ENCODE measurements around the gene CCDC92. TPM values are rescaled to one million over a fixed set of nuclear protein-coding genes. Genes with fewer than 3 reads are reported as not detected.

The CCDC92 gene
- total and polyA plus RNA-seq, 2 experiments from 2014 or later = 16.9 to 60.2 TPM

- no peaks in the 10 kb centered on the region for H3K9me3 ChIP-seq (ENCODE audit: low read depth)
- no peak overlapping the region for H3K4me2 ChIP-seq
- no peaks in the 10 kb centered on the region for H3K9me2 ChIP-seq (replicated peaks; ENCODE audit: insufficient read depth)
- H3K27me3 ChIP-seq = no peaks in the 10 kb centered on the region
- DNase-seq (ENCODE audit: low spot score) = no peak
- TF ChIP-seq EZH2 (IDR thresholded peaks at IDR 0.05; ENCODE audit: borderline replicate concordance) (no peak), EZH2phosphoT487 (IDR thresholded peaks at IDR 0.05; ENCODE audit: low read depth, severe bottlenecking, unreplicated experiment) (no peak)
- TF ChIP-seq, protein P1, sequence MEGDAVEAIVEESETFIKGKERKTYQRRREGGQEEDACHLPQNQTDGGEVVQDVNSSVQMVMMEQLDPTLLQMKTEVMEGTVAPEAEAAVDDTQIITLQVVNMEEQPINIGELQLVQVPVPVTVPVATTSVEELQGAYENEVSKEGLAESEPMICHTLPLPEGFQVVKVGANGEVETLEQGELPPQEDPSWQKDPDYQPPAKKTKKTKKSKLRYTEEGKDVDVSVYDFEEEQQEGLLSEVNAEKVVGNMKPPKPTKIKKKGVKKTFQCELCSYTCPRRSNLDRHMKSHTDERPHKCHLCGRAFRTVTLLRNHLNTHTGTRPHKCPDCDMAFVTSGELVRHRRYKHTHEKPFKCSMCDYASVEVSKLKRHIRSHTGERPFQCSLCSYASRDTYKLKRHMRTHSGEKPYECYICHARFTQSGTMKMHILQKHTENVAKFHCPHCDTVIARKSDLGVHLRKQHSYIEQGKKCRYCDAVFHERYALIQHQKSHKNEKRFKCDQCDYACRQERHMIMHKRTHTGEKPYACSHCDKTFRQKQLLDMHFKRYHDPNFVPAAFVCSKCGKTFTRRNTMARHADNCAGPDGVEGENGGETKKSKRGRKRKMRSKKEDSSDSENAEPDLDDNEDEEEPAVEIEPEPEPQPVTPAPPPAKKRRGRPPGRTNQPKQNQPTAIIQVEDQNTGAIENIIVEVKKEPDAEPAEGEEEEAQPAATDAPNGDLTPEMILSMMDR (IDR thresholded peaks at IDR 0.05; ENCODE audit: poor library complexity) = no peak
- WGBS (ENCODE audit: low lambda C conversion rate, missing lambda C conversion rate) = 82% methylated on average over 13 of the region's 13 CpGs
- H3K79me2 ChIP-seq = no peaks in the 10 kb centered on the region
- peak overlapping the region; percentile 73 for H3K27ac ChIP-seq
- peaks cover 7% of the 10 kb centered on the region for H3K36me3 ChIP-seq (replicated peaks; ENCODE audit: insufficient read depth, low read depth)
- H3K4me3 ChIP-seq = no peak overlapping the region
- no peaks in the 10 kb centered on the region for H4K20me1 ChIP-seq (ENCODE audit: insufficient read depth, poor library complexity, severe bottlenecking)
- H2AFZ ChIP-seq = no peak overlapping the region
- H3K4me1 ChIP-seq (ENCODE audit: insufficient read depth) = peaks cover 18% of the 10 kb centered on the region
Measured at GRCh38 chr12:124015494-124016461, 43.1 kb upstream of the CCDC92 start.

GRCh38 chr12:124013073-124013472, 40.4 kb upstream of the CCDC92 start:
- no peak overlapping the region for H3K4me3 ChIP-seq
- H2AFZ ChIP-seq = no peak overlapping the region
- H3K4me2 ChIP-seq = no peak overlapping the region
- peaks cover 5% of the 10 kb centered on the region for H4K20me1 ChIP-seq (ENCODE audit: insufficient read depth, poor library complexity, severe bottlenecking)
- H3K27ac ChIP-seq = no peak overlapping the region
- 97% methylated on average over 7 of the region's 7 CpGs for WGBS (ENCODE audit: low lambda C conversion rate, missing lambda C conversion rate)
- peaks cover 7% of the 10 kb centered on the region for H3K36me3 ChIP-seq (replicated peaks; ENCODE audit: insufficient read depth, low read depth)
- DNase-seq (ENCODE audit: low spot score) = no peak
- H3K4me1 ChIP-seq (ENCODE audit: insufficient read depth) = peaks cover 21% of the 10 kb centered on the region
- TF ChIP-seq, protein P1 (IDR thresholded peaks at IDR 0.05; ENCODE audit: poor library complexity) = no peak
- TF ChIP-seq EZH2 (IDR thresholded peaks at IDR 0.05; ENCODE audit: borderline replicate concordance) (no peak), EZH2phosphoT487 (IDR thresholded peaks at IDR 0.05; ENCODE audit: low read depth, severe bottlenecking, unreplicated experiment) (no peak)
- H3K27me3 ChIP-seq = no peaks in the 10 kb centered on the region
- H3K9me2 ChIP-seq (replicated peaks; ENCODE audit: insufficient read depth) = no peaks in the 10 kb centered on the region
- no peaks in the 10 kb centered on the region for H3K9me3 ChIP-seq (ENCODE audit: low read depth)
- peaks cover 18% of the 10 kb centered on the region for H3K79me2 ChIP-seq

DNA sequence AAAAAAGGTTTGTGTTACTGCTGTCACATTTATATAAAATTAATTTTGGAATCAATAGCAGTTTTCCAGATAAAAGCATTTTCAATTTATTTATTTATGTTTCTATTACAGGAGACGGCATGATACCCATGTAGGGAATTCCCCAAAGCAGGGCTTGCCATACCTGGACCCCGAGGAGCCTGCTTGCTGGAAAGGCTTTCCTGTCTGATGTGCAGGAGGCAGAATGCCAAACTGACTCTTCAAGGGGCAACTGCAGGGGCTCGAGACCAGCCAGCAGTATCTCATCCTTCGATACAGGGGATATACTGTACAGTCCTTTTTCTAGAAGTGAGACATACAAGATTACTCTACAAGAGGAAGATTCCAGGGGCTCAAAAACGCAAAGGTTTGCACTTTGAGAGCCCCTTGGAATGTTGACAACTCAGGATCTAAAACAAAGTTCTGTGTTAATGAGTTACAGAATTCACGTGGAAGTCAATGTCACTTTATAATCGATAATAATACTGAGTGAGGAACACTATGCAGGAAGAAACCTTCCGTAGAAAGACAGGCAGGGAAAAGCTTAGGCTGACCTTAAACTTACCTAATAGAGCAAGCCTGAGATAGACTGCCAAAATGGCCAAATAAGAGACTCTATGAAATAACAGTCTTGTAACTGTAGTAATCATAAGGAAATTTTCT, 38.9 kb upstream of the CCDC92 start:
- no peaks in the 10 kb centered on the region for H3K9me3 ChIP-seq (ENCODE audit: low read depth)
- H3K4me2 ChIP-seq = no peak overlapping the region
- peaks cover 32% of the 10 kb centered on the region for H3K79me2 ChIP-seq
- no peaks in the 10 kb centered on the region for H3K9me2 ChIP-seq (replicated peaks; ENCODE audit: insufficient read depth)
- no peaks in the 10 kb centered on the region for H3K27me3 ChIP-seq
- peak overlapping the region; percentile 5 for H3K27ac ChIP-seq
- no peak overlapping the region for H2AFZ ChIP-seq
- H3K4me1 ChIP-seq (ENCODE audit: insufficient read depth) = peaks cover 24% of the 10 kb centered on the region
- DNase-seq (ENCODE audit: low spot score) = no peak
- TF ChIP-seq EZH2 (IDR thresholded peaks at IDR 0.05; ENCODE audit: borderline replicate concordance) = no peak
- TF ChIP-seq EZH2phosphoT487 (IDR thresholded peaks at IDR 0.05; ENCODE audit: low read depth, severe bottlenecking, unreplicated experiment) = no peak
- TF ChIP-seq, protein P1 (IDR thresholded peaks at IDR 0.05; ENCODE audit: poor library complexity) = no peak
- 73% methylated on average over 8 of the region's 8 CpGs for WGBS (ENCODE audit: low lambda C conversion rate, missing lambda C conversion rate)
- H3K36me3 ChIP-seq (replicated peaks; ENCODE audit: insufficient read depth, low read depth) = peaks cover 7% of the 10 kb centered on the region
- H4K20me1 ChIP-seq (ENCODE audit: insufficient read depth, poor library complexity, severe bottlenecking) = peaks cover 5% of the 10 kb centered on the region
- H3K4me3 ChIP-seq = no peak overlapping the region

Data from hepatocyte (in vitro differentiated cells).